HepG2 (cell line): Measurements from ENCODE around the gene CLPTM1. TPM values are rescaled to one million over a fixed set of nuclear protein-coding genes. Genes with fewer than 3 reads are reported as not detected.

ENCODE experiments used
- DPF2 ChIP-seq: sonication (generic); formaldehyde crosslinking; IDR thresholded peaks from 2 replicates; pipeline ENCODE4 v1.4.0; 2020; ENCODE audit warnings: mild to moderate bottlenecking, low read depth, missing genetic modification reagents, borderline replicate concordance
- EP300 ChIP-seq, 3 experiments: sonication (generic) in 1 of 3; formaldehyde crosslinking in 1 of 3; IDR thresholded peaks; 2 replicates each; pipeline versions ENCODE4 v1.5.1 to v1.6.1; 2011 to 2020; ENCODE audit warnings: low read depth in 2 of 3, low read length in 2 of 3, borderline replicate concordance in 1 of 3, improper control_type of control experiment in 1 of 3, mild to moderate bottlenecking in 1 of 3, missing genetic modification reagents in 1 of 3, moderate library complexity in 1 of 3
- FLYWCH1 ChIP-seq: sonication (generic); formaldehyde crosslinking; IDR thresholded peaks from 2 replicates; pipeline ENCODE4 v1.8.1; 2023; ENCODE audit warnings: mild to moderate bottlenecking, missing genetic modification reagents
- FOXM1 ChIP-seq: sonication (generic); formaldehyde crosslinking; IDR thresholded peaks from 2 replicates; pipeline ENCODE4 v1.5.0; 2020; ENCODE audit warnings: missing genetic modification reagents
- HNRNPL ChIP-seq: fragments of 200-400 bp; formaldehyde crosslinking; IDR thresholded peaks from 2 replicates; pipeline ENCODE4 v1.6.1; 2017; ENCODE audit warnings: mild to moderate bottlenecking, low read depth, low read length
- JUNB ChIP-seq: sonication (generic); formaldehyde crosslinking; IDR thresholded peaks from 2 replicates; pipeline ENCODE4 v1.8.0; 2022; ENCODE audit warnings: missing genetic modification reagents, mild to moderate bottlenecking, borderline replicate concordance
- KMT2B ChIP-seq: IDR thresholded peaks from 2 replicates; pipeline ENCODE4 v1.6.1; 2016; ENCODE audit warnings: missing genetic modification reagents, missing compliant biosample characterization
- MEF2D ChIP-seq: sonication (generic); formaldehyde crosslinking; IDR thresholded peaks from 2 replicates; pipeline ENCODE4 v1.5.1; 2020; ENCODE audit warnings: mild to moderate bottlenecking, missing genetic modification reagents
- NCOR1 ChIP-seq: fragments of 200-600 bp; sonication (generic); IDR thresholded peaks from 2 replicates; pipeline ENCODE4 v1.7.0; 2017; ENCODE audit warnings: antibody characterized with exemption, low read length, borderline replicate concordance
- NR3C1 ChIP-seq: sonication (generic); formaldehyde crosslinking; IDR thresholded peaks from 2 replicates; pipeline ENCODE4 v1.4.0; 2020; ENCODE audit warnings: missing genetic modification reagents
- NRL ChIP-seq: sonication (generic); formaldehyde crosslinking; IDR thresholded peaks from 2 replicates; pipeline ENCODE4 v1.5.0; 2020; ENCODE audit warnings: missing genetic modification reagents, mild to moderate bottlenecking, moderate library complexity, borderline replicate concordance
- RELA ChIP-seq: sonication (generic); formaldehyde crosslinking; IDR thresholded peaks from 2 replicates; pipeline ENCODE4 v1.4.0; 2020; ENCODE audit warnings: missing genetic modification reagents
- SP4 ChIP-seq: sonication (generic); formaldehyde crosslinking; IDR thresholded peaks from 2 replicates; pipeline ENCODE4 v1.8.1; 2023; ENCODE audit warnings: mild to moderate bottlenecking, missing genetic modification reagents
- STAT5B ChIP-seq: sonication (generic); formaldehyde crosslinking; IDR thresholded peaks from 2 replicates; pipeline ENCODE4 v1.4.0; 2020; ENCODE audit warnings: missing genetic modification reagents
- ZNF460 ChIP-seq: sonication (generic); formaldehyde crosslinking; IDR thresholded peaks from 2 replicates; pipeline ENCODE4 v1.5.1; 2020; ENCODE audit warnings: missing genetic modification reagents, mild to moderate bottlenecking, borderline replicate concordance
- ZNF777 ChIP-seq: sonication (generic); formaldehyde crosslinking; IDR thresholded peaks from 2 replicates; pipeline ENCODE4 v1.4.0; 2020; ENCODE audit warnings: missing genetic modification reagents
- ZNF878 ChIP-seq: sonication (generic); formaldehyde crosslinking; IDR thresholded peaks from 2 replicates; pipeline ENCODE4 v1.8.1; 2023; ENCODE audit warnings: mild to moderate bottlenecking, missing genetic modification reagents, moderate library complexity
- polyA plus RNA-seq, 8 experiments: library from polyadenylated mRNA; depleted of rRNA in 3 of 8; stranded (reverse) in 7 of 8; unstranded in 1 of 8; fragments of >200 nt; fragmentation: Illumina TruSeq in 4 of 8; extraction: Trizol in 4 of 8; gene quantifications; 2 replicates each; pipeline versions ENCODE4 v1.2.1 to v1.2.3, GENCODE V29; 2011 to 2016; ENCODE audit warnings: low read depth in 4 of 8, missing spikeins in 1 of 8, mixed read lengths in 1 of 8; ENCODE audit not compliant: insufficient read depth in 1 of 8
- total RNA-seq, 5 experiments: library from RNA; depleted of rRNA; stranded (reverse); fragments of >200 nt; fragmentation: Illumina TruSeq; extraction: Trizol; gene quantifications; 2 replicates each; pipeline ENCODE4 v1.2.3, GENCODE V29; 2016; ENCODE audit warnings: low read depth in 1 of 5
- TF ChIP-seq, protein P1 (sequence below): IDR thresholded peaks from 2 replicates; pipeline ENCODE4 v1.6.1; 2012; ENCODE audit warnings: low read depth, low read length, improper control_type of control experiment
- TF ChIP-seq, protein P2 (sequence below): sonication (generic); formaldehyde crosslinking; IDR thresholded peaks from 2 replicates; pipeline ENCODE4 v1.5.0; 2020; ENCODE audit warnings: mild to moderate bottlenecking, missing genetic modification reagents
- TF ChIP-seq, protein P3 (sequence below): IDR thresholded peaks from 2 replicates; pipeline ENCODE4 v1.6.1; 2016; ENCODE audit warnings: low read depth
- TF ChIP-seq, protein P4 (sequence below): sonication (generic); formaldehyde crosslinking; IDR thresholded peaks from 2 replicates; pipeline ENCODE4 v1.4.0; 2020; ENCODE audit warnings: missing genetic modification reagents, low read depth, mild to moderate bottlenecking, borderline replicate concordance
- TF ChIP-seq, protein P5 (sequence below): sonication (generic); formaldehyde crosslinking; IDR thresholded peaks from 2 replicates; pipeline ENCODE4 v1.5.0; 2020; ENCODE audit warnings: missing genetic modification reagents

Gene CLPTM1
- total and polyA plus RNA-seq, 2 of the 13 experiments (the other 11 are each of a cell fraction or from before 2014, with no cell fraction given): 34.9 to 42.8 TPM

DNA sequence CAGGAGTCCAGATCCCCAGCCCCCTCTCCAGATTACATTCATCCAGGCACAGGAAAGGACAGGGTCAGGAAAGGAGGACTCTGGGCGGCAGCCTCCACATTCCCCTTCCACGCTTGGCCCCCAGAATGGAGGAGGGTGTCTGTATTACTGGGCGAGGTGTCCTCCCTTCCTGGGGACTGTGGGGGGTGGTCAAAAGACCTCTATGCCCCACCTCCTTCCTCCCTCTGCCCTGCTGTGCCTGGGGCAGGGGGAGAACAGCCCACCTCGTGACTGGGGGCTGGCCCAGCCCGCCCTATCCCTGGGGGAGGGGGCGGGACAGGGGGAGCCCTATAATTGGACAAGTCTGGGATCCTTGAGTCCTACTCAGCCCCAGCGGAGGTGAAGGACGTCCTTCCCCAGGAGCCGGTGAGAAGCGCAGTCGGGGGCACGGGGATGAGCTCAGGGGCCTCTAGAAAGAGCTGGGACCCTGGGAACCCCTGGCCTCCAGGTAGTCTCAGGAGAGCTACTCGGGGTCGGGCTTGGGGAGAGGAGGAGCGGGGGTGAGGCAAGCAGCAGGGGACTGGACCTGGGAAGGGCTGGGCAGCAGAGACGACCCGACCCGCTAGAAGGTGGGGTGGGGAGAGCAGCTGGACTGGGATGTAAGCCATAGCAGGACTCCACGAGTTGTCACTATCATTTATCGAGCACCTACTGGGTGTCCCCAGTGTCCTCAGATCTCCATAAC lies 49.6 kb upstream of the CLPTM1 start, which contains the start of gene APOE (continued):
- TF ChIP-seq, protein P1, sequence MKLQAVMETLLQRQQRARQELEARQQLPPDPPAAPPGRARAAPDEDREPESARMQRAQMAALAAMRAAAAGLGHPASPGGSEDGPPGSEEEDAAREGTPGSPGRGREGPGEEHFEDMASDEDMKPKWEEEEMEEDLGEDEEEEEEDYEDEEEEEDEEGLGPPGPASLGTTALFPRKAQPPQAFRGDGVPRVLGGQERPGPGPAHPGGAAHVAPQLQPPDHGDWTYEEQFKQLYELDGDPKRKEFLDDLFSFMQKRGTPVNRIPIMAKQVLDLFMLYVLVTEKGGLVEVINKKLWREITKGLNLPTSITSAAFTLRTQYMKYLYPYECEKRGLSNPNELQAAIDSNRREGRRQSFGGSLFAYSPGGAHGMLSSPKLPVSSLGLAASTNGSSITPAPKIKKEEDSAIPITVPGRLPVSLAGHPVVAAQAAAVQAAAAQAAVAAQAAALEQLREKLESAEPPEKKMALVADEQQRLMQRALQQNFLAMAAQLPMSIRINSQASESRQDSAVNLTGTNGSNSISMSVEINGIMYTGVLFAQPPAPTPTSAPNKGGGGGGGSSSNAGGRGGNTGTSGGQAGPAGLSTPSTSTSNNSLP: no peak
- TF ChIP-seq NR3C1 (CRISPR knock-in tag) (no peak), ZNF460 (no peak), JUNB (CRISPR knock-in tag) (no peak), KMT2B (CRISPR knock-in tag) (no peak), MEF2D (no peak), FOXM1 (CRISPR knock-in tag) (no peak), DPF2 (peak; percentile 63; the same call in 1 of the 2 replicates), NRL (no peak; the same call in 1 of the 2 replicates), STAT5B (CRISPR knock-in tag) (no peak), FLYWCH1 (CRISPR knock-in tag) (no peak), RELA (CRISPR knock-in tag) (no peak), HNRNPL (0 out of 2 replicates have a peak, but pooled peaks have one; percentile 49), ZNF777 (CRISPR knock-in tag) (no peak), EP300 (IDR thresholded peaks at IDR 0.05; ENCODE audit: low read depth in 2 of 2, low read length in 2 of 2) (peak in 1 of 2 experiments; percentile 45; a peak in 1 of 4 replicates), EP300 (CRISPR knock-in tag; IDR thresholded peaks at IDR 0.05; ENCODE audit: borderline replicate concordance) (no peak; the same call in 1 of the 2 replicates), NCOR1 (no peak; the same call in 1 of the 2 replicates), ZNF878 (CRISPR knock-in tag) (no peak), SP4 (CRISPR knock-in tag) (peak; percentile 58; the same call in 1 of the 2 replicates)
- TF ChIP-seq, protein P2, sequence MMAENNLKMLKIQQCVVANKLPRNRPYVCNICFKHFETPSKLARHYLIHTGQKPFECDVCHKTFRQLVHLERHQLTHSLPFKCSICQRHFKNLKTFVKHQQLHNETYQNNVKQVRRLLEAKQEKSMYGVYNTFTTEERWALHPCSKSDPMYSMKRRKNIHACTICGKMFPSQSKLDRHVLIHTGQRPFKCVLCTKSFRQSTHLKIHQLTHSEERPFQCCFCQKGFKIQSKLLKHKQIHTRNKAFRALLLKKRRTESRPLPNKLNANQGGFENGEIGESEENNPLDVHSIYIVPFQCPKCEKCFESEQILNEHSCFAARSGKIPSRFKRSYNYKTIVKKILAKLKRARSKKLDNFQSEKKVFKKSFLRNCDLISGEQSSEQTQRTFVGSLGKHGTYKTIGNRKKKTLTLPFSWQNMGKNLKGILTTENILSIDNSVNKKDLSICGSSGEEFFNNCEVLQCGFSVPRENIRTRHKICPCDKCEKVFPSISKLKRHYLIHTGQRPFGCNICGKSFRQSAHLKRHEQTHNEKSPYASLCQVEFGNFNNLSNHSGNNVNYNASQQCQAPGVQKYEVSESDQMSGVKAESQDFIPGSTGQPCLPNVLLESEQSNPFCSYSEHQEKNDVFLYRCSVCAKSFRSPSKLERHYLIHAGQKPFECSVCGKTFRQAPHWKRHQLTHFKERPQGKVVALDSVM (CRISPR knock-in tag): peak; percentile 76
- TF ChIP-seq, protein P3, sequence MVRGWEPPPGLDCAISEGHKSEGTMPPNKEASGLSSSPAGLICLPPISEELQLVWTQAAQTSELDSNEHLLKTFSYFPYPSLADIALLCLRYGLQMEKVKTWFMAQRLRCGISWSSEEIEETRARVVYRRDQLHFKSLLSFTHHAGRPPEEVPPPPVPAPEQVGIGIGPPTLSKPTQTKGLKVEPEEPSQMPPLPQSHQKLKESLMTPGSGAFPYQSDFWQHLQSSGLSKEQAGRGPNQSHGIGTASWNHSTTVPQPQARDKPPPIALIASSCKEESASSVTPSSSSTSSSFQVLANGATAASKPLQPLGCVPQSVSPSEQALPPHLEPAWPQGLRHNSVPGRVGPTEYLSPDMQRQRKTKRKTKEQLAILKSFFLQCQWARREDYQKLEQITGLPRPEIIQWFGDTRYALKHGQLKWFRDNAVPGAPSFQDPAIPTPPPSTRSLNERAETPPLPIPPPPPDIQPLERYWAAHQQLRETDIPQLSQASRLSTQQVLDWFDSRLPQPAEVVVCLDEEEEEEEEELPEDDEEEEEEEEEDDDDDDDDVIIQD (CRISPR knock-in tag): no peak
- TF ChIP-seq, protein P4, sequence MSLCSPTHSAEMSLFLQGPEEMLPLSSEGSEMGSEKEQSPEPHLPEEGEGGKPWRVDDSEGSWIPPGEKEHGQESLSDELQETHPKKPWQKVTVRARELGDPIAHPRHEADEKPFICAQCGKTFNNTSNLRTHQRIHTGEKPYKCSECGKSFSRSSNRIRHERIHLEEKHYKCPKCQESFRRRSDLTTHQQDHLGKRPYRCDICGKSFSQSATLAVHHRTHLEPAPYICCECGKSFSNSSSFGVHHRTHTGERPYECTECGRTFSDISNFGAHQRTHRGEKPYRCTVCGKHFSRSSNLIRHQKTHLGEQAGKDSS: no peak
- TF ChIP-seq, protein P5, sequence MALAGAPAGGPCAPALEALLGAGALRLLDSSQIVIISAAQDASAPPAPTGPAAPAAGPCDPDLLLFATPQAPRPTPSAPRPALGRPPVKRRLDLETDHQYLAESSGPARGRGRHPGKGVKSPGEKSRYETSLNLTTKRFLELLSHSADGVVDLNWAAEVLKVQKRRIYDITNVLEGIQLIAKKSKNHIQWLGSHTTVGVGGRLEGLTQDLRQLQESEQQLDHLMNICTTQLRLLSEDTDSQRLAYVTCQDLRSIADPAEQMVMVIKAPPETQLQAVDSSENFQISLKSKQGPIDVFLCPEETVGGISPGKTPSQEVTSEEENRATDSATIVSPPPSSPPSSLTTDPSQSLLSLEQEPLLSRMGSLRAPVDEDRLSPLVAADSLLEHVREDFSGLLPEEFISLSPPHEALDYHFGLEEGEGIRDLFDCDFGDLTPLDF (CRISPR knock-in tag): 0 out of 2 replicates have a peak, but pooled peaks have one; percentile 28
